ENCODE measurements around the gene PRM1. TPM values are rescaled to one million over a fixed set of nuclear protein-coding genes. Genes with fewer than 3 reads are reported as not detected.

PRM1 gene
- total RNA-seq, 2 experiments from 2014 or later, result not detected

- ATAC-seq, result no peak
- CTCF ChIA-PET, result no interaction called here
- peaks cover 31% of the 10 kb centered on the region for H3K4me1 Mint-ChIP-seq
- DNase-seq, result no peak
- H3K4me3 Mint-ChIP-seq, result no peak overlapping the region
- no peak overlapping the region for H3K27ac Mint-ChIP-seq
- no peaks in the 10 kb centered on the region for H3K27me3 Mint-ChIP-seq
- peaks cover 4% of the 10 kb centered on the region for H3K36me3 Mint-ChIP-seq
- no peaks in the 10 kb centered on the region for H3K9me3 Mint-ChIP-seq (ENCODE audit: low read depth)
These were observed 41.7 kb upstream of the PRM1 start for GRCh38 chr16:11322823-11323222.

- H3K9me3 Mint-ChIP-seq (ENCODE audit: low read depth), result no peaks in the 10 kb centered on the region
- no peak overlapping the region for H3K4me3 Mint-ChIP-seq
- no peaks in the 10 kb centered on the region for H3K27me3 Mint-ChIP-seq
- no peak for ATAC-seq
- H3K4me1 Mint-ChIP-seq, result peaks cover 24% of the 10 kb centered on the region
- no peak overlapping the region for H3K27ac Mint-ChIP-seq
- CTCF ChIA-PET, result no interaction called here
- H3K36me3 Mint-ChIP-seq, result peaks cover under 1% of the 10 kb centered on the region
- DNase-seq, result no peak
These were observed 40.5 kb upstream of the PRM1 start for GRCh38 chr16:11321662-11322061.

GRCh38 chr16:11320170-11320569, 39.0 kb upstream of the PRM1 start:
- CTCF ChIA-PET, result interaction anchor here (0.8 to 1.5 kb wide), 3 partner anchors 8 to 356 kb away, joined by 3 to 4 read pairs (median 3); no protein-coding TSS in a partner anchor
- Mint-ChIP-seq H3K9me3 (ENCODE audit: low read depth) (no peaks in the 10 kb centered on the region), H3K4me1 (peaks cover 13% of the 10 kb centered on the region)

GRCh38 chr16:11319529-11320146, 38.5 kb upstream of the PRM1 start:
- Mint-ChIP-seq H3K27me3 (no peaks in the 10 kb centered on the region), H3K4me3 (no peak overlapping the region), H3K27ac (no peak overlapping the region), H3K4me1 (peaks cover 8% of the 10 kb centered on the region), H3K9me3 (ENCODE audit: low read depth) (no peaks in the 10 kb centered on the region), H3K36me3 (no peaks in the 10 kb centered on the region)
- no peak for DNase-seq
- CTCF ChIA-PET, result interaction anchor here (0.8 to 1.5 kb wide), 2 partner anchors 13 to 61 kb away, joined by 3 to 4 read pairs; no protein-coding TSS in a partner anchor
- no peak for ATAC-seq

More at GRCh38 chr16:11320170-11320569, 39.0 kb upstream of the PRM1 start:
- H3K27ac Mint-ChIP-seq, result no peak overlapping the region
- DNase-seq (no peak), ATAC-seq (no peak)
- no peak overlapping the region for H3K4me3 Mint-ChIP-seq
- H3K27me3 Mint-ChIP-seq, result no peaks in the 10 kb centered on the region
- H3K36me3 Mint-ChIP-seq, result no peaks in the 10 kb centered on the region

- H3K36me3 Mint-ChIP-seq, result no peaks in the 10 kb centered on the region
- DNase-seq (no peak), ATAC-seq (no peak)
- H3K27me3 Mint-ChIP-seq, result no peaks in the 10 kb centered on the region
- peaks cover 15% of the 10 kb centered on the region for H3K4me1 Mint-ChIP-seq
- no peak overlapping the region for H3K4me3 Mint-ChIP-seq
- H3K9me3 Mint-ChIP-seq (ENCODE audit: low read depth), result no peaks in the 10 kb centered on the region
- CTCF ChIA-PET, result interaction anchor here (1.0 kb wide), 1 partner anchor 355 kb away, joined by 3 read pairs; no protein-coding TSS in a partner anchor
- H3K27ac Mint-ChIP-seq, result no peak overlapping the region
These were observed 37.7 kb upstream of the PRM1 start for GRCh38 chr16:11318817-11319216.

GRCh38 chr16:11316331-11317015, 35.3 kb upstream of the PRM1 start:
- H3K36me3 Mint-ChIP-seq, result no peaks in the 10 kb centered on the region
- H3K27ac Mint-ChIP-seq, result no peak overlapping the region

GRCh38 chr16:11315510-11315909, 34.4 kb upstream of the PRM1 start:
- ATAC-seq (no peak), DNase-seq (no peak)
- Mint-ChIP-seq H3K27me3 (no peaks in the 10 kb centered on the region), H3K4me1 (peaks cover 46% of the 10 kb centered on the region), H3K9me3 (ENCODE audit: low read depth) (no peaks in the 10 kb centered on the region), H3K36me3 (no peaks in the 10 kb centered on the region), H3K4me3 (no peak overlapping the region), H3K27ac (no peak overlapping the region)
- CTCF ChIA-PET, result no interaction called here

More at GRCh38 chr16:11316331-11317015, 35.3 kb upstream of the PRM1 start:
- no peak for ATAC-seq
- no peak for DNase-seq
- Mint-ChIP-seq H3K4me1 (peaks cover 37% of the 10 kb centered on the region), H3K27me3 (no peaks in the 10 kb centered on the region), H3K9me3 (ENCODE audit: low read depth) (no peaks in the 10 kb centered on the region), H3K4me3 (no peak overlapping the region)
- CTCF ChIA-PET, result no interaction called here

- no peaks in the 10 kb centered on the region for H3K36me3 Mint-ChIP-seq
- DNase-seq, result no peak
- H3K27ac Mint-ChIP-seq, result no peak overlapping the region
- ATAC-seq, result no peak
- H3K4me3 Mint-ChIP-seq, result no peak overlapping the region
- CTCF ChIA-PET, result no interaction called here
- no peaks in the 10 kb centered on the region for H3K9me3 Mint-ChIP-seq (ENCODE audit: low read depth)
- H3K4me1 Mint-ChIP-seq, result peaks cover 54% of the 10 kb centered on the region
- no peaks in the 10 kb centered on the region for H3K27me3 Mint-ChIP-seq
These were observed 33.3 kb upstream of the PRM1 start for GRCh38 chr16:11314309-11314894.

- Mint-ChIP-seq H3K9me3 (ENCODE audit: low read depth) (no peaks in the 10 kb centered on the region), H3K4me1 (peaks cover 59% of the 10 kb centered on the region)
- CTCF ChIA-PET, result interaction anchor here (1.1 to 1.6 kb wide), 2 partner anchors 11 to 58 kb away, joined by 4 to 5 read pairs; no protein-coding TSS in a partner anchor
These were observed 32.6 kb upstream of the PRM1 start for GRCh38 chr16:11313493-11314308.

GRCh38 chr16:11312718-11313492, 31.8 kb upstream of the PRM1 start:
- Mint-ChIP-seq H3K27ac (peak overlapping the region; percentile 81), H3K27me3 (no peaks in the 10 kb centered on the region), H3K4me1 (peaks cover 65% of the 10 kb centered on the region), H3K36me3 (no peaks in the 10 kb centered on the region), H3K9me3 (ENCODE audit: low read depth) (no peaks in the 10 kb centered on the region), H3K4me3 (peak overlapping the region; percentile 8)
- CTCF ChIA-PET, result interaction anchor here (0.9 to 3.1 kb wide), 5 partner anchors 12 to 330 kb away, joined by 3 to 18 read pairs (median 4); partner anchors contain the start of gene SOCS1
- DNase-seq, result peak; percentile 67
- ATAC-seq, result peak; percentile 34

More at GRCh38 chr16:11313493-11314308, 32.6 kb upstream of the PRM1 start:
- Mint-ChIP-seq H3K36me3 (no peaks in the 10 kb centered on the region), H3K27ac (no peak overlapping the region), H3K27me3 (no peaks in the 10 kb centered on the region), H3K4me3 (no peak overlapping the region)
- ATAC-seq (no peak), DNase-seq (no peak)

- Mint-ChIP-seq H3K36me3 (no peaks in the 10 kb centered on the region), H3K4me3 (peak overlapping the region; percentile 54), H3K4me1 (peaks cover 62% of the 10 kb centered on the region), H3K27ac (peak overlapping the region; percentile 94), H3K27me3 (no peaks in the 10 kb centered on the region), H3K9me3 (ENCODE audit: low read depth) (no peaks in the 10 kb centered on the region)
- DNase-seq, result peak; percentile 94
- ATAC-seq, result peak; percentile 77
- CTCF ChIA-PET, result interaction anchor here (1.0 to 3.1 kb wide), 7 partner anchors 13 to 347 kb away, joined by 3 to 18 read pairs (median 5); partner anchors contain the start of gene SOCS1
These were observed 29.9 kb upstream of the PRM1 start for GRCh38 chr16:11310997-11311561.

GRCh38 chr16:11310634-11310977, 29.5 kb upstream of the PRM1 start:
- ATAC-seq (no peak), DNase-seq (no peak)
- CTCF ChIA-PET, result interaction anchor here (1.3 to 3.1 kb wide), 5 partner anchors 13 to 347 kb away, joined by 3 to 18 read pairs (median 5); partner anchors contain the start of gene SOCS1
- Mint-ChIP-seq H3K36me3 (no peaks in the 10 kb centered on the region), H3K4me3 (peak overlapping the region; percentile 54), H3K27ac (peak overlapping the region; percentile 94), H3K9me3 (ENCODE audit: low read depth) (no peaks in the 10 kb centered on the region), H3K4me1 (peaks cover 62% of the 10 kb centered on the region), H3K27me3 (no peaks in the 10 kb centered on the region)

All from activated CD8-positive, alpha-beta memory T cell treated with anti-CD3 and anti-CD28 coated beads, Interleukin-2, amount 10 ng/mL, durations not matched to agents 7 days and 5 days (primary cell).